ENCODE data around the gene PARD3. TPM values are rescaled to one million over a fixed set of nuclear protein-coding genes. Genes with fewer than 3 reads are reported as not detected.

The PARD3 gene
- total RNA-seq, 1 experiment from 2014 or later = 51.8 TPM

DNA sequence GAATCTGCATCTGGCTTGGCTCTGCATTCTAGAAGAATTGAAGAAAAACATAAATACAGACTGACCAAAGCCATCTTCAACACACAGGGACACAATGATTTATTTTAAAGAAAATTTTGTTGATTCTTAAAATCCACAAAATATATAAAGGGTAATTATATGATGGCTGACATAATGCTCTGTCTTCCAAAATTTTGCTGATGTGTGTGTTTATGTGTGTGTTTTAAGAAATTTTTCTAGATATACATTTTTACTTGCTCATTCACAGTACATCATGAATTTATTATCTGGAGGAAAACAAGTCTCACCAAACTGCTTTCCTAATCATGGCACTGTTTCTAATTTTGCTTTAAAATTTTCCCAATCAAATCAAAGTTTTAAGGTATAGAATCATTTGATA, 442.6 kb downstream of the PARD3 start:
- TF ChIP-seq MYBL2 (CRISPR knock-in tag; IDR thresholded peaks at IDR 0.05) = no peak
- TF ChIP-seq, protein P1, sequence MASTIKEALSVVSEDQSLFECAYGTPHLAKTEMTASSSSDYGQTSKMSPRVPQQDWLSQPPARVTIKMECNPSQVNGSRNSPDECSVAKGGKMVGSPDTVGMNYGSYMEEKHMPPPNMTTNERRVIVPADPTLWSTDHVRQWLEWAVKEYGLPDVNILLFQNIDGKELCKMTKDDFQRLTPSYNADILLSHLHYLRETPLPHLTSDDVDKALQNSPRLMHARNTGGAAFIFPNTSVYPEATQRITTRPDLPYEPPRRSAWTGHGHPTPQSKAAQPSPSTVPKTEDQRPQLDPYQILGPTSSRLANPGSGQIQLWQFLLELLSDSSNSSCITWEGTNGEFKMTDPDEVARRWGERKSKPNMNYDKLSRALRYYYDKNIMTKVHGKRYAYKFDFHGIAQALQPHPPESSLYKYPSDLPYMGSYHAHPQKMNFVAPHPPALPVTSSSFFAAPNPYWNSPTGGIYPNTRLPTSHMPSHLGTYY (CRISPR knock-in tag; IDR thresholded peaks at IDR 0.05) = no peak
- TF ChIP-seq, protein P2, sequence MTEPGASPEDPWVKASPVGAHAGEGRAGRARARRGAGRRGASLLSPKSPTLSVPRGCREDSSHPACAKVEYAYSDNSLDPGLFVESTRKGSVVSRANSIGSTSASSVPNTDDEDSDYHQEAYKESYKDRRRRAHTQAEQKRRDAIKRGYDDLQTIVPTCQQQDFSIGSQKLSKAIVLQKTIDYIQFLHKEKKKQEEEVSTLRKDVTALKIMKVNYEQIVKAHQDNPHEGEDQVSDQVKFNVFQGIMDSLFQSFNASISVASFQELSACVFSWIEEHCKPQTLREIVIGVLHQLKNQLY (CRISPR knock-in tag; IDR thresholded peaks at IDR 0.05) = no peak
- no peak for TF ChIP-seq GRHL2 (CRISPR knock-in tag; IDR thresholded peaks at IDR 0.05; ENCODE audit: insufficient replicate concordance, severe bottlenecking)
- TF ChIP-seq PRRX2 (CRISPR knock-in tag; IDR thresholded peaks at IDR 0.05) = no peak
- no peak for TF ChIP-seq CREM (CRISPR knock-in tag; IDR thresholded peaks at IDR 0.05)
- TF ChIP-seq SP1 (CRISPR knock-in tag; conservative IDR thresholded peaks at IDR 0.05) = no peak
- no peak for TF ChIP-seq ELF4 (CRISPR knock-in tag; IDR thresholded peaks at IDR 0.05; ENCODE audit: low read depth)
- DNase-seq (ENCODE audit: low spot score) = no peak
- CTCF ChIA-PET = no interaction called here
- no peak for ATAC-seq
- POLR2A ChIA-PET = interaction anchor here (0.7 kb wide), 1 partner anchor 17 kb away, joined by 3 read pairs; no protein-coding TSS in a partner anchor
- peaks cover 4% of the 10 kb centered on the region for H3K9me3 Mint-ChIP-seq
- peaks cover 6% of the 10 kb centered on the region; the same call in 1 of the 2 replicates for H3K36me3 Mint-ChIP-seq
- peaks cover 54% of the 10 kb centered on the region for H3K4me1 Mint-ChIP-seq
- no peaks in the 10 kb centered on the region for H3K27me3 Mint-ChIP-seq (ENCODE audit: low read depth)
- no peak overlapping the region; the same call in 1 of the 2 replicates for H3K27ac Mint-ChIP-seq
- no peak overlapping the region for H3K4me3 Mint-ChIP-seq

DNA sequence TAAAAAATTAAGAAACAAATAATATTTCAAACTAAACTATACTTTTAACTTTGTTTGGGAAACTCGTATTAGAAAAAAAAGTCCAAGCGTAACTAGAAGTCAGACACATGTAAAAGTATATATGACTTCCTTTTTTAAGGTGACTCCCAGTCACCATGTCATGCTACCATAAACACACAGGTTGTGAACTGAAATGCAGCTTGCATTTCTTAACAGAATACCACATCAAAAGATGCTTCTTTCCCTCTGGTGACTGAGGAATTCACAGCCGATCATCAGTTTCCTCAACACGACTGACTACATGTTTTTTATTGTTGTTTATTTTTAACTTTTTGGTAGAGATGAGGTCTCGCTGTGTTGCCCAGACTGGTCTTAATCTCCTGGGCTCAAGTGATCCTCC, 445.0 kb downstream of the PARD3 start:
- TF ChIP-seq, protein P3, sequence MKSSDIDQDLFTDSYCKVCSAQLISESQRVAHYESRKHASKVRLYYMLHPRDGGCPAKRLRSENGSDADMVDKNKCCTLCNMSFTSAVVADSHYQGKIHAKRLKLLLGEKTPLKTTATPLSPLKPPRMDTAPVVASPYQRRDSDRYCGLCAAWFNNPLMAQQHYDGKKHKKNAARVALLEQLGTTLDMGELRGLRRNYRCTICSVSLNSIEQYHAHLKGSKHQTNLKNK (CRISPR knock-in tag; IDR thresholded peaks at IDR 0.05) = no peak
- TF ChIP-seq ATF1 (CRISPR knock-in tag; IDR thresholded peaks at IDR 0.05) (no peak), ZNF423 (CRISPR knock-in tag; IDR thresholded peaks at IDR 0.05) (no peak), RORB (CRISPR knock-in tag; IDR thresholded peaks at IDR 0.05) (no peak), SP1 (CRISPR knock-in tag; conservative IDR thresholded peaks at IDR 0.05) (no peak), CREM (CRISPR knock-in tag; IDR thresholded peaks at IDR 0.05) (no peak)
- ChIA-PET POLR2A (no interaction called here), CTCF (no interaction called here)
- no peak overlapping the region for H3K4me3 Mint-ChIP-seq
- no peak for DNase-seq (ENCODE audit: low spot score)
- no peak for ATAC-seq
- H3K9me3 Mint-ChIP-seq = peaks cover 4% of the 10 kb centered on the region
- H3K36me3 Mint-ChIP-seq = peaks cover 6% of the 10 kb centered on the region; the same call in 1 of the 2 replicates
- peaks cover 45% of the 10 kb centered on the region for H3K4me1 Mint-ChIP-seq
- no peaks in the 10 kb centered on the region for H3K27me3 Mint-ChIP-seq (ENCODE audit: low read depth)
- no peak overlapping the region for H3K27ac Mint-ChIP-seq

DNA sequence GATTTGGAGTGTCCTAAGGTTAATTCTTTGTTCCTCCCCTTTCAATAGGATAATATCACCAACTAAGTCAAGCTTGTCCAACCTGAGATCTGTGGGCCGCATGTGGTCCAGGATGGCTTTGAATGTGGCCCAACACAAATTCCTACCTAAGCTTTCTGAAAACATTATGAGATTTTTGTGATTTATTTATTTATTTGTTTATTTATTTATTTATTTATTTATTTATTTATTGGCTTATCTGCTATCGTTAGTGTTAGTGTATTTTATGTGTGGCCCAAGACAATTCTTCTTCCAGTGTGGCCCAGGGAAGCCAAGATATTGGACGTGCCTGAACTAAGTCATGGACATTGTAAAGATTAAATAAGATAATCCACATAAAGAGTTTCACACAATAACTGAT, 446.0 kb downstream of the PARD3 start:
- Mint-ChIP-seq H3K9me3 (peaks cover 4% of the 10 kb centered on the region), H3K36me3 (peaks cover 6% of the 10 kb centered on the region; the same call in 1 of the 2 replicates), H3K27me3 (ENCODE audit: low read depth) (no peaks in the 10 kb centered on the region), H3K27ac (no peak overlapping the region), H3K4me1 (peaks cover 38% of the 10 kb centered on the region), H3K4me3 (no peak overlapping the region)
- DNase-seq (ENCODE audit: low spot score) (no peak), ATAC-seq (no peak)
- POLR2A ChIA-PET = no interaction called here
- CTCF ChIA-PET = no interaction called here
- TF ChIP-seq ELF4 (CRISPR knock-in tag; IDR thresholded peaks at IDR 0.05; ENCODE audit: low read depth) (no peak), FOXP1 (CRISPR knock-in tag; IDR thresholded peaks at IDR 0.05; ENCODE audit: borderline replicate concordance) (no peak)
- TF ChIP-seq, protein P3 (CRISPR knock-in tag; IDR thresholded peaks at IDR 0.05) = no peak

DNA sequence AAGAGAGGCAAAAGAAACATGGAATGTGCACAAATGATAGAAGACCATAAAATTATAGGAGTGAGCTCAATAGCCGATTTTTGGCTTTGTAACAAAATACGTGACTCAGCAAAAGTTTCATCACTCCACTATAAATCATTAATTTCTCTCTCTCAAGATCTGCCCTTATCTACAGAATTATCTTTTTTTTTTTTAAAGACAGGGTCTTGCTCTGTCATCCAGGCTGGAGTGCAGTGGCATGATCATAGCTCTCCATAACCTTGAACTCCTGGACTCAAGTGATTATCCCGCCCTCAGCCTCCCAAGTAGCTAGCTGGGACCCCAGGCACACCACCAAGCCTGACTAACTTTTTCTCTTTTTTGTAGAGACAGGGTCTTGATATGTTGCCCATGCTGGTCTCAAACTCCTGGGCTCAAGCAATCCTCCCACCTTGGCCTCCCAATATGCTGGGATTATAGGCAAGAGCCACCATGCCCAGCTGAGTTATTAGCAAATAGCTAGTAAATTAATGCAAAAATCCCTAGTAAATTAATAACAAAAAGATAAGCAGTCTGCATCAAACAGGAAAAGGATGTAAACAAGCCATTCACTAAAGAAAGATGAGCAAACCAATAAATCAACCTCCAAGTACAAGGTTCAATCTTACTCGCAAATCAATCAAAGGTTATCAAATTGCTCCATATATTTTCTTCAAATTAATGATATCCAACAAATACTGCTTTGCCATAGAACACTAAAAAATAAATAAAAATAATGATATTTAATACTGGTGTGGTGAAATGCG, 450.7 kb downstream of the PARD3 start:
- ChIA-PET POLR2A (no interaction called here), CTCF (no interaction called here)
- H3K4me1 Mint-ChIP-seq = peaks cover 2% of the 10 kb centered on the region
- peaks cover 13% of the 10 kb centered on the region; the same call in 1 of the 2 replicates for H3K36me3 Mint-ChIP-seq
- no peak for ATAC-seq
- H3K9me3 Mint-ChIP-seq = peaks cover 4% of the 10 kb centered on the region
- no peaks in the 10 kb centered on the region for H3K27me3 Mint-ChIP-seq (ENCODE audit: low read depth)
- no peak overlapping the region for H3K4me3 Mint-ChIP-seq
- DNase-seq (ENCODE audit: low spot score) = no peak
- H3K27ac Mint-ChIP-seq = no peak overlapping the region
- TF ChIP-seq NR1H2 (CRISPR knock-in tag; IDR thresholded peaks at IDR 0.05) (no peak), CREM (CRISPR knock-in tag; IDR thresholded peaks at IDR 0.05) (no peak), TCF7 (CRISPR knock-in tag; IDR thresholded peaks at IDR 0.05; ENCODE audit: low read depth) (no peak), CREB1 (CRISPR knock-in tag; IDR thresholded peaks at IDR 0.05) (no peak), ZNF423 (CRISPR knock-in tag; IDR thresholded peaks at IDR 0.05) (no peak)
- TF ChIP-seq, protein P4, sequence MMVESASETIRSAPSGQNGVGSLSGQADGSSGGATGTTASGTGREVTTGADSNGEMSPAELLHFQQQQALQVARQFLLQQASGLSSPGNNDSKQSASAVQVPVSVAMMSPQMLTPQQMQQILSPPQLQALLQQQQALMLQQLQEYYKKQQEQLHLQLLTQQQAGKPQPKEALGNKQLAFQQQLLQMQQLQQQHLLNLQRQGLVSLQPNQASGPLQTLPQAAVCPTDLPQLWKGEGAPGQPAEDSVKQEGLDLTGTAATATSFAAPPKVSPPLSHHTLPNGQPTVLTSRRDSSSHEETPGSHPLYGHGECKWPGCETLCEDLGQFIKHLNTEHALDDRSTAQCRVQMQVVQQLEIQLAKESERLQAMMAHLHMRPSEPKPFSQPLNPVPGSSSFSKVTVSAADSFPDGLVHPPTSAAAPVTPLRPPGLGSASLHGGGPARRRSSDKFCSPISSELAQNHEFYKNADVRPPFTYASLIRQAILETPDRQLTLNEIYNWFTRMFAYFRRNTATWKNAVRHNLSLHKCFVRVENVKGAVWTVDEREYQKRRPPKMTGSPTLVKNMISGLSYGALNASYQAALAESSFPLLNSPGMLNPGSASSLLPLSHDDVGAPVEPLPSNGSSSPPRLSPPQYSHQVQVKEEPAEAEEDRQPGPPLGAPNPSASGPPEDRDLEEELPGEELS (CRISPR knock-in tag; IDR thresholded peaks at IDR 0.05) = no peak
- TF ChIP-seq, protein P5, sequence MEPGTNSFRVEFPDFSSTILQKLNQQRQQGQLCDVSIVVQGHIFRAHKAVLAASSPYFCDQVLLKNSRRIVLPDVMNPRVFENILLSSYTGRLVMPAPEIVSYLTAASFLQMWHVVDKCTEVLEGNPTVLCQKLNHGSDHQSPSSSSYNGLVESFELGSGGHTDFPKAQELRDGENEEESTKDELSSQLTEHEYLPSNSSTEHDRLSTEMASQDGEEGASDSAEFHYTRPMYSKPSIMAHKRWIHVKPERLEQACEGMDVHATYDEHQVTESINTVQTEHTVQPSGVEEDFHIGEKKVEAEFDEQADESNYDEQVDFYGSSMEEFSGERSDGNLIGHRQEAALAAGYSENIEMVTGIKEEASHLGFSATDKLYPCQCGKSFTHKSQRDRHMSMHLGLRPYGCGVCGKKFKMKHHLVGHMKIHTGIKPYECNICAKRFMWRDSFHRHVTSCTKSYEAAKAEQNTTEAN (CRISPR knock-in tag; IDR thresholded peaks at IDR 0.05) = no peak
- TF ChIP-seq, protein P6, sequence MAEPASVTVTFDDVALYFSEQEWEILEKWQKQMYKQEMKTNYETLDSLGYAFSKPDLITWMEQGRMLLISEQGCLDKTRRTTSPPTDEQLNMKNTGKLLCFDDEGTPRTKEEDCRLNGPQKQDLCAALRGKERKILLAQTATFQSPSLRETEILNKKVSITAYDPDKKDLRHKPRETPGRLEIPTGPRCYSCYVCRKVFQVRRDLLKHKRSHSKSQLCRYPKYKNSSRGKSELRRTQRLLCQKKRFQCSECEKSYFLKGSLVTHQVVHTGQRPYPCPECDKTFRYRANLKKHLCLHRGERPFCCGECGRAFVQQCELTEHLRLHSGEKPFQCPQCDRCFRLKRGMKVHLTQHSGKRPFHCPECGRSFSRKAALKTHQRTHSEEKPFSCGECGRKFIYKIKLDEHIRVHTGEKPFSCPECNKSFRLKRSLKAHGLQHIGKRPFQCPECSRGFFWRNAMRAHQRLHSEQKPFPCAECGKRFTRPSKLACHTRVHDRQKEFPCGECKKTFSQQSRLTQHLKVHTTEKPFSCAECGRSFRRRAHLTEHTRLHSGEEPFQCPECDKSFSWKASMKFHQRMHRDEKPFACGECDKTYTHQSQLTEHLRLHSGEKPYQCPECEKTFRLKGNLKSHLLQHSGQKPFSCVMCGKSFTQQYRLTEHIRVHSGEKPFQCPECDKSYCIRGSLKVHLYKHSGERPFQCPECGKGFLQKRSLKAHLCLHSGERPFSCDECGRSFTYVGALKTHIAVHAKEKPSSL (CRISPR knock-in tag; conservative IDR thresholded peaks at IDR 0.05) = no peak
